HEK293 (cell line): ENCODE results near the gene PRKRA.

ENCODE experiments used
- ATF2 ChIP-seq: fragments of 450-650 bp; formaldehyde crosslinking; IDR thresholded peaks from 2 replicates; pipeline ENCODE4 v1.5.1; 2016; ENCODE audit warnings: missing biosample characterization, missing genetic modification characterization, low read depth
- GLIS1 ChIP-seq: fragments of 450-650 bp; formaldehyde crosslinking; IDR thresholded peaks from 2 replicates; pipeline ENCODE4 v1.5.1; 2016; ENCODE audit warnings: missing biosample characterization, missing genetic modification characterization
- HOXA7 ChIP-seq: sonication (generic); formaldehyde crosslinking; IDR thresholded peaks from 2 replicates; pipeline ENCODE4 v1.8.1; 2022; ENCODE audit warnings: missing genetic modification reagents, borderline replicate concordance
- ZNF302 ChIP-seq: fragments of 450-650 bp; formaldehyde crosslinking; IDR thresholded peaks from 2 replicates; pipeline ENCODE4 v1.5.1; 2016; ENCODE audit warnings: missing biosample characterization, missing genetic modification characterization, low read depth
- ZNF561 ChIP-seq: fragments of 450-650 bp; IDR thresholded peaks from 2 replicates; pipeline ENCODE4 v1.5.1; 2018; ENCODE audit warnings: missing biosample characterization, missing genetic modification characterization, borderline replicate concordance
- ZNF792 ChIP-seq: fragments of 450-650 bp; formaldehyde crosslinking; IDR thresholded peaks from 2 replicates; pipeline ENCODE4 v1.5.1; 2016; ENCODE audit warnings: missing biosample characterization, missing genetic modification characterization

- TF ChIP-seq ZNF561 (tag by site-specific recombination) = no peak
- no peak for TF ChIP-seq ZNF792
- no peak for TF ChIP-seq ZNF302 (tag by site-specific recombination)
- no peak for TF ChIP-seq HOXA7 (CRISPR knock-in tag)
- no peak for TF ChIP-seq GLIS1 (tag by site-specific recombination)
- no peak for TF ChIP-seq ATF2 (tag by site-specific recombination)
Measured at GRCh38 chr2:178395941-178396570, 54.9 kb downstream of the PRKRA start.
